ENCODE results near the gene CRB1. TPM values are rescaled to one million over a fixed set of nuclear protein-coding genes. Genes with fewer than 3 reads are reported as not detected.

CRB1 gene
- total and polyA plus RNA-seq, 2 experiments from 2014 or later: 0.54 to 0.57 TPM

DNA sequence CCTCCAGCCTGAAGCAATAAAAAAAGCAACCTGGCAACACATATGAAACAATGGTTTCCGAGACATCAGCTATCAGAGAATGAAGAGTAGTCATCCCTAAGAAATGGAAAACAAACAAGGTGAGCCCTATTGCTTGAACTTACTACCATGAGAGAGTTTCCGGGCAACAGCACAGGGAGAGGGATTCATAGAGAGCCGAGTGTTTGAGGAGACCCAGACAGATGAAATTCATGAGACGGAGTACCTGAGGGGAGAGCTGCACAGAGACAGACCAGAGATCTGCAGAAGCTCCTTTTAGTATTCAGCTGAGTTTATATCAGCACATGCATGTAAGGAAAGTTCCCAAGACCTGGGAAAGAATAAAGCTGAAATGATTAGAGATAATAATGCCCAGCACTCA, 19.8 kb downstream of the CRB1 start:
- no peaks in the 10 kb centered on the region for H3K4me1 ChIP-seq (ENCODE audit: low read depth)
- no peak for DNase-seq (ENCODE audit: low read depth in 1 of 2, low spot score in 1 of 2)
- H3K27ac ChIP-seq: no peak overlapping the region
- no peaks in the 10 kb centered on the region for H3K9me3 ChIP-seq (ENCODE audit: low read depth)
- H3K4me3 ChIP-seq: no peak overlapping the region
- no peaks in the 10 kb centered on the region for H3K27me3 ChIP-seq
- H3K36me3 ChIP-seq: no peaks in the 10 kb centered on the region
- TF ChIP-seq, protein P1, sequence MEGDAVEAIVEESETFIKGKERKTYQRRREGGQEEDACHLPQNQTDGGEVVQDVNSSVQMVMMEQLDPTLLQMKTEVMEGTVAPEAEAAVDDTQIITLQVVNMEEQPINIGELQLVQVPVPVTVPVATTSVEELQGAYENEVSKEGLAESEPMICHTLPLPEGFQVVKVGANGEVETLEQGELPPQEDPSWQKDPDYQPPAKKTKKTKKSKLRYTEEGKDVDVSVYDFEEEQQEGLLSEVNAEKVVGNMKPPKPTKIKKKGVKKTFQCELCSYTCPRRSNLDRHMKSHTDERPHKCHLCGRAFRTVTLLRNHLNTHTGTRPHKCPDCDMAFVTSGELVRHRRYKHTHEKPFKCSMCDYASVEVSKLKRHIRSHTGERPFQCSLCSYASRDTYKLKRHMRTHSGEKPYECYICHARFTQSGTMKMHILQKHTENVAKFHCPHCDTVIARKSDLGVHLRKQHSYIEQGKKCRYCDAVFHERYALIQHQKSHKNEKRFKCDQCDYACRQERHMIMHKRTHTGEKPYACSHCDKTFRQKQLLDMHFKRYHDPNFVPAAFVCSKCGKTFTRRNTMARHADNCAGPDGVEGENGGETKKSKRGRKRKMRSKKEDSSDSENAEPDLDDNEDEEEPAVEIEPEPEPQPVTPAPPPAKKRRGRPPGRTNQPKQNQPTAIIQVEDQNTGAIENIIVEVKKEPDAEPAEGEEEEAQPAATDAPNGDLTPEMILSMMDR (IDR thresholded peaks at IDR 0.05; ENCODE audit: low read depth, low read length): no peak

- no peaks in the 10 kb centered on the region for H3K27me3 ChIP-seq
- no peak for DNase-seq (ENCODE audit: low read depth in 1 of 2, low spot score in 1 of 2)
- no peak overlapping the region for H3K27ac ChIP-seq
- no peak overlapping the region for H3K4me3 ChIP-seq
- no peaks in the 10 kb centered on the region for H3K9me3 ChIP-seq (ENCODE audit: low read depth)
- TF ChIP-seq, protein P1 (IDR thresholded peaks at IDR 0.05; ENCODE audit: low read depth, low read length): no peak
- no peaks in the 10 kb centered on the region for H3K4me1 ChIP-seq (ENCODE audit: low read depth)
- no peaks in the 10 kb centered on the region for H3K36me3 ChIP-seq
Measured at GRCh38 chr1:197302775-197303174, 34.7 kb downstream of the CRB1 start.

DNA sequence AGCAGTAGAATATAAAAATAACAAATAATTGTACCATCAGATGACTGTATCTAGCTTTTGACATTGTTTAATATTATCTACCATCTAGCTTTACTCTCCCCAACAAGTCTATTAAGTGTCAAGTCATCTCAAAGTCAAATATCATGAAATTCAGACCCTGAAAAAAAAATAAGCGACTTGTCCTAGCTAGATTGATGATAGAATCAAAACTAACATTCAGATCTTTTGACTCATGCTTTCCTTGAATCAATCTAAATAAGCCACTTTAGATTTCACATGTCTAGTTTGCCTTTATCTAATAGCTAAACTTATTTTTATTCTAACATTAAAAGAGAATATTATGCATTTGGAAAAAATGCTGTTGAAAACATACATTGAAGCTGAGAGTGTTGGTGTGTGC, 35.4 kb downstream of the CRB1 start:
- Histone ChIP-seq H3K4me3 (no peak overlapping the region), H3K27ac (no peak overlapping the region), H3K36me3 (no peaks in the 10 kb centered on the region), H3K9me3 (ENCODE audit: low read depth) (no peaks in the 10 kb centered on the region), H3K4me1 (ENCODE audit: low read depth) (no peaks in the 10 kb centered on the region), H3K27me3 (no peaks in the 10 kb centered on the region)
- TF ChIP-seq, protein P1 (IDR thresholded peaks at IDR 0.05; ENCODE audit: low read depth, low read length): no peak
- DNase-seq (ENCODE audit: low read depth in 1 of 2, low spot score in 1 of 2): no peak

- no peaks in the 10 kb centered on the region for H3K36me3 ChIP-seq
- no peak overlapping the region for H3K4me3 ChIP-seq
- TF ChIP-seq, protein P1 (IDR thresholded peaks at IDR 0.05; ENCODE audit: low read depth, low read length): no peak
- no peaks in the 10 kb centered on the region for H3K4me1 ChIP-seq (ENCODE audit: low read depth)
- H3K27me3 ChIP-seq: no peaks in the 10 kb centered on the region
- no peak overlapping the region for H3K27ac ChIP-seq
- no peaks in the 10 kb centered on the region for H3K9me3 ChIP-seq (ENCODE audit: low read depth)
- no peak for DNase-seq (ENCODE audit: low read depth in 1 of 2, low spot score in 1 of 2)
Measured at GRCh38 chr1:197304638-197305200, 36.7 kb downstream of the CRB1 start.

DNA sequence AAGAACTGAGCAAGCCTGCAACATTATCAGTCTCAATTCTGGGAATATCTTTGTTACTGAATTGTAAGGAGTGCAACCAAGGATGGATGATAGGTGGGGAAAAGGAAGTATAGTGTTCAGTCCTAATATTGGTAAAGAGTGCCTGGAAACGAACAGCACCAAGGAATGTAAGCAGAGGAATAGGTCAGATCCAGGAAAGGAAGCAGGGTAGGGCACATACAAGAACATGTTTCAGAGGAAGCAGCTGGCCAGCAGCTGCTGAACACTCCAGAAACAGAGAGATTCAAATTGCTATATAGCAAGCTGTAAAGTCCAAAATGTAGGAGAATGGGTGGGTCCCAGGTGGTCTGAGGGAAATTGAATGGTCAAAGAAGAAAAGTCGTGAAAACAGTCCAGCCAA, 37.9 kb downstream of the CRB1 start:
- TF ChIP-seq, protein P1 (IDR thresholded peaks at IDR 0.05; ENCODE audit: low read depth, low read length): no peak
- Histone ChIP-seq H3K27ac (no peak overlapping the region), H3K4me1 (ENCODE audit: low read depth) (no peaks in the 10 kb centered on the region), H3K4me3 (no peak overlapping the region), H3K9me3 (ENCODE audit: low read depth) (no peaks in the 10 kb centered on the region), H3K36me3 (no peaks in the 10 kb centered on the region), H3K27me3 (no peaks in the 10 kb centered on the region)
- DNase-seq (ENCODE audit: low read depth in 1 of 2, low spot score in 1 of 2): no peak

All from cardiac muscle cell (in vitro differentiated cells and primary cell).